ENCODE results near the gene RABGAP1.

RABGAP1 gene

GRCh38 chr9:123128591-123128990 is 187.8 kb downstream of the RABGAP1 start:
- Histone ChIP-seq H3K36me3 (ENCODE audit: control insufficient read depth in 5 of 5, insufficient read depth in 5 of 5, low read length in 5 of 5) (peaks cover 4 to 13% (median 9%) of the 10 kb centered on the region in 5 donors), H3K9ac (ENCODE audit: low read length in 5 of 5) (no peak overlapping the region), H3K27me3 (ENCODE audit: control insufficient read depth in 5 of 5, insufficient read depth in 4 of 5, low read length in 5 of 5) (no peaks in the 10 kb centered on the region), H3K27ac (ENCODE audit: low read depth, low read length) (no peak overlapping the region), H3K4me1 (ENCODE audit: control insufficient read depth in 5 of 5, insufficient read depth in 5 of 5, low read length in 5 of 5) (peaks cover 0 to 4% (median 0%) of the 10 kb centered on the region in 5 donors), H3K4me3 (ENCODE audit: low read depth in 1 of 5, low read length in 5 of 5) (no peak overlapping the region), H3K9me3 (ENCODE audit: control insufficient read depth in 5 of 5, low read length in 5 of 5) (no peaks in the 10 kb centered on the region)

- no peak overlapping the region for H3K4me3 ChIP-seq (ENCODE audit: low read depth in 1 of 5, low read length in 5 of 5)
- H3K9ac ChIP-seq (ENCODE audit: low read length in 5 of 5), result no peak overlapping the region
- H3K27ac ChIP-seq (ENCODE audit: low read depth, low read length), result no peak overlapping the region
- H3K4me1 ChIP-seq (ENCODE audit: control insufficient read depth in 5 of 5, insufficient read depth in 5 of 5, low read length in 5 of 5), result peaks cover 0 to 4% (median 0%) of the 10 kb centered on the region in 5 donors
- H3K9me3 ChIP-seq (ENCODE audit: control insufficient read depth in 5 of 5, low read length in 5 of 5), result no peaks in the 10 kb centered on the region
- H3K27me3 ChIP-seq (ENCODE audit: control insufficient read depth in 5 of 5, insufficient read depth in 4 of 5, low read length in 5 of 5), result no peaks in the 10 kb centered on the region
- H3K36me3 ChIP-seq (ENCODE audit: control insufficient read depth in 5 of 5, insufficient read depth in 5 of 5, low read length in 5 of 5), result peaks cover 4 to 13% (median 9%) of the 10 kb centered on the region in 5 donors
Observed at GRCh38 chr9:123129423-123129822, 188.6 kb downstream of the RABGAP1 start.

GRCh38 chr9:123131258-123131657 is 190.4 kb downstream of the RABGAP1 start:
- Histone ChIP-seq H3K9ac (ENCODE audit: low read length in 5 of 5) (no peak overlapping the region), H3K4me3 (ENCODE audit: low read depth in 1 of 5, low read length in 5 of 5) (no peak overlapping the region), H3K27ac (ENCODE audit: low read depth, low read length) (no peak overlapping the region), H3K36me3 (ENCODE audit: control insufficient read depth in 5 of 5, insufficient read depth in 5 of 5, low read length in 5 of 5) (peaks cover 4 to 18% (median 9%) of the 10 kb centered on the region in 5 donors), H3K4me1 (ENCODE audit: control insufficient read depth in 5 of 5, insufficient read depth in 5 of 5, low read length in 5 of 5) (peaks cover 0 to 4% (median 0%) of the 10 kb centered on the region in 5 donors), H3K9me3 (ENCODE audit: control insufficient read depth in 5 of 5, low read length in 5 of 5) (no peaks in the 10 kb centered on the region), H3K27me3 (ENCODE audit: control insufficient read depth in 5 of 5, insufficient read depth in 4 of 5, low read length in 5 of 5) (no peaks in the 10 kb centered on the region)

GRCh38 chr9:123131993-123132392 is 191.2 kb downstream of the RABGAP1 start:
- Histone ChIP-seq H3K27ac (ENCODE audit: low read depth, low read length) (no peak overlapping the region), H3K9me3 (ENCODE audit: control insufficient read depth in 5 of 5, low read length in 5 of 5) (no peaks in the 10 kb centered on the region), H3K36me3 (ENCODE audit: control insufficient read depth in 5 of 5, insufficient read depth in 5 of 5, low read length in 5 of 5) (peaks cover 4 to 18% (median 9%) of the 10 kb centered on the region in 5 donors), H3K9ac (ENCODE audit: low read length in 5 of 5) (no peak overlapping the region), H3K4me1 (ENCODE audit: control insufficient read depth in 5 of 5, insufficient read depth in 5 of 5, low read length in 5 of 5) (peaks cover 0 to 4% (median 0%) of the 10 kb centered on the region in 5 donors), H3K27me3 (ENCODE audit: control insufficient read depth in 5 of 5, insufficient read depth in 4 of 5, low read length in 5 of 5) (no peaks in the 10 kb centered on the region), H3K4me3 (ENCODE audit: low read depth in 1 of 5, low read length in 5 of 5) (no peak overlapping the region)

GRCh38 chr9:123132696-123133095 is 191.9 kb downstream of the RABGAP1 start:
- Histone ChIP-seq H3K27me3 (ENCODE audit: control insufficient read depth in 5 of 5, insufficient read depth in 4 of 5, low read length in 5 of 5) (no peaks in the 10 kb centered on the region), H3K9ac (ENCODE audit: low read length in 5 of 5) (no peak overlapping the region), H3K9me3 (ENCODE audit: control insufficient read depth in 5 of 5, low read length in 5 of 5) (no peaks in the 10 kb centered on the region), H3K4me1 (ENCODE audit: control insufficient read depth in 5 of 5, insufficient read depth in 5 of 5, low read length in 5 of 5) (peaks cover 0 to 4% (median 0%) of the 10 kb centered on the region in 5 donors), H3K36me3 (ENCODE audit: control insufficient read depth in 5 of 5, insufficient read depth in 5 of 5, low read length in 5 of 5) (peaks cover 4 to 18% (median 9%) of the 10 kb centered on the region in 5 donors), H3K4me3 (ENCODE audit: low read depth in 1 of 5, low read length in 5 of 5) (no peak overlapping the region), H3K27ac (ENCODE audit: low read depth, low read length) (no peak overlapping the region)

- Histone ChIP-seq H3K4me3 (ENCODE audit: low read depth in 1 of 5, low read length in 5 of 5) (no peak overlapping the region), H3K36me3 (ENCODE audit: control insufficient read depth in 5 of 5, insufficient read depth in 5 of 5, low read length in 5 of 5) (peaks cover 4 to 18% (median 7%) of the 10 kb centered on the region in 5 donors), H3K4me1 (ENCODE audit: control insufficient read depth in 5 of 5, insufficient read depth in 5 of 5, low read length in 5 of 5) (no peaks in the 10 kb centered on the region), H3K9ac (ENCODE audit: low read length in 5 of 5) (no peak overlapping the region), H3K27me3 (ENCODE audit: control insufficient read depth in 5 of 5, insufficient read depth in 4 of 5, low read length in 5 of 5) (no peaks in the 10 kb centered on the region), H3K27ac (ENCODE audit: low read depth, low read length) (no peak overlapping the region), H3K9me3 (ENCODE audit: control insufficient read depth in 5 of 5, low read length in 5 of 5) (no peaks in the 10 kb centered on the region)
Observed at GRCh38 chr9:123135430-123135829, 194.6 kb downstream of the RABGAP1 start.

- Histone ChIP-seq H3K27me3 (ENCODE audit: control insufficient read depth in 5 of 5, insufficient read depth in 4 of 5, low read length in 5 of 5) (no peaks in the 10 kb centered on the region), H3K4me3 (ENCODE audit: low read depth in 1 of 5, low read length in 5 of 5) (no peak overlapping the region), H3K4me1 (ENCODE audit: control insufficient read depth in 5 of 5, insufficient read depth in 5 of 5, low read length in 5 of 5) (no peaks in the 10 kb centered on the region), H3K27ac (ENCODE audit: low read depth, low read length) (no peak overlapping the region), H3K36me3 (ENCODE audit: control insufficient read depth in 5 of 5, insufficient read depth in 5 of 5, low read length in 5 of 5) (peaks cover 0 to 5% (median 0%) of the 10 kb centered on the region in 5 donors), H3K9ac (ENCODE audit: low read length in 5 of 5) (no peak overlapping the region), H3K9me3 (ENCODE audit: control insufficient read depth in 5 of 5, low read length in 5 of 5) (no peaks in the 10 kb centered on the region)
Observed at GRCh38 chr9:123138163-123138562, 197.3 kb downstream of the RABGAP1 start.

- no peaks in the 10 kb centered on the region for H3K4me1 ChIP-seq (ENCODE audit: control insufficient read depth in 5 of 5, insufficient read depth in 5 of 5, low read length in 5 of 5)
Observed at GRCh38 chr9:123149067-123149466, 208.2 kb downstream of the RABGAP1 start.

GRCh38 chr9:123150708-123151503 is 210.1 kb downstream of the RABGAP1 start:
- Histone ChIP-seq H3K27ac (ENCODE audit: low read depth, low read length) (no peak overlapping the region), H3K27me3 (ENCODE audit: control insufficient read depth in 5 of 5, insufficient read depth in 4 of 5, low read length in 5 of 5) (no peaks in the 10 kb centered on the region), H3K36me3 (ENCODE audit: control insufficient read depth in 5 of 5, insufficient read depth in 5 of 5, low read length in 5 of 5) (peaks cover 0 to 19% (median 0%) of the 10 kb centered on the region in 5 donors), H3K4me3 (ENCODE audit: low read depth in 1 of 5, low read length in 5 of 5) (no peak overlapping the region), H3K4me1 (ENCODE audit: control insufficient read depth in 5 of 5, insufficient read depth in 5 of 5, low read length in 5 of 5) (no peaks in the 10 kb centered on the region), H3K9me3 (ENCODE audit: control insufficient read depth in 5 of 5, low read length in 5 of 5) (no peaks in the 10 kb centered on the region), H3K9ac (ENCODE audit: low read length in 5 of 5) (no peak overlapping the region)

More at GRCh38 chr9:123149067-123149466, 208.2 kb downstream of the RABGAP1 start:
- no peak overlapping the region for H3K27ac ChIP-seq (ENCODE audit: low read depth, low read length)
- no peak overlapping the region for H3K4me3 ChIP-seq (ENCODE audit: low read depth in 1 of 5, low read length in 5 of 5)
- H3K36me3 ChIP-seq (ENCODE audit: control insufficient read depth in 5 of 5, insufficient read depth in 5 of 5, low read length in 5 of 5), result peaks cover 0 to 6% (median 0%) of the 10 kb centered on the region in 5 donors
- H3K27me3 ChIP-seq (ENCODE audit: control insufficient read depth in 5 of 5, insufficient read depth in 4 of 5, low read length in 5 of 5), result no peaks in the 10 kb centered on the region
- no peaks in the 10 kb centered on the region for H3K9me3 ChIP-seq (ENCODE audit: control insufficient read depth in 5 of 5, low read length in 5 of 5)
- no peak overlapping the region for H3K9ac ChIP-seq (ENCODE audit: low read length in 5 of 5)

All from subcutaneous abdominal adipose tissue (tissue), 5 donors.